GM21381 (cell line): ENCODE results near the gene POU2AF2.

Source experiments
- ATAC-seq: cut with Tn5 transposase; IDR thresholded peaks from one replicate; pipeline ENCODE4 v1.9.1; 2021; ENCODE audit warnings: mild to moderate bottlenecking, moderate library complexity; ENCODE audit not compliant: unreplicated experiment

Gene POU2AF2

DNA sequence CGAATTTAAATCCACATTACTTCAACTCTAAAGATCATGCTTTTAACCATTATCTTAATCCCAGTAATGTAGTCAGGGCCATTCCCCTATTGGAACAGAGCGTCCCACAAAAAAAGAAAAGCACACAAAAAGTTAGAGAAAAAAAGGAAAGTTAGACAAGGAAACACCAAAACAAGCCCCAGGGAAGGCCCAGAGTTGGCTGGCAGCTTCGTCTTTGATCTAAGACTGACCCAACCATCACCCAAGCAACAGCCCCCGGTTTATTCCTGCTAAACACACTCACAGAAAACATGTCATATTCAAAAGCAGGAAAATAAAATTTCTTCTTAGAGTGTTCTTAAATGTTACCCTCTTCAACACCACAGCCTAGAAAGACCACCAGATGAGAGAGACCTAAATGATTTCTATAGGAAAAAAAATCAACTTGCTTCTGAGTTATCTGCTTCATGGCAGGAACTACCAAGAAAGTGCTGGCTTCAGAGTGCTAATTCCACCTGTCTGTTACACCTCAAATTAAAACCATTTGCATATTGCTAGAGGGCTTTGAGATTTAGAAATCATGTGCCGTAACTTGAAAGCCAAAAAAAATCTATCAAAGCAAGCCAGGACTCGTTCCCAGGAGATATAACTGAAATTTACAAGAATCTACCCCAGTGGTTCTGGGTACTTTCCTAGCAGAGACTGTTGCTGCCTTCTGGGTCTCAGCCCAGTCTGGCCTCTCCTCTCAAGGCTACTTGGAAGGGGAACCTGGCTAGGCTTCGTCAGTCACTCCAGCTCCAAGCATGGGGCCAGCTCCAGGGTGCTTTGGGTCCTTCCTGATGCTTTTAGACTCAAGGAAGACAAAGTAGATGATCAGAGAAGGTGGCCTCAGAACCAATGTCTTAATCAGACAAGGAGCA, 84.0 kb downstream of the POU2AF2 start:
- ATAC-seq, result no peak

DNA sequence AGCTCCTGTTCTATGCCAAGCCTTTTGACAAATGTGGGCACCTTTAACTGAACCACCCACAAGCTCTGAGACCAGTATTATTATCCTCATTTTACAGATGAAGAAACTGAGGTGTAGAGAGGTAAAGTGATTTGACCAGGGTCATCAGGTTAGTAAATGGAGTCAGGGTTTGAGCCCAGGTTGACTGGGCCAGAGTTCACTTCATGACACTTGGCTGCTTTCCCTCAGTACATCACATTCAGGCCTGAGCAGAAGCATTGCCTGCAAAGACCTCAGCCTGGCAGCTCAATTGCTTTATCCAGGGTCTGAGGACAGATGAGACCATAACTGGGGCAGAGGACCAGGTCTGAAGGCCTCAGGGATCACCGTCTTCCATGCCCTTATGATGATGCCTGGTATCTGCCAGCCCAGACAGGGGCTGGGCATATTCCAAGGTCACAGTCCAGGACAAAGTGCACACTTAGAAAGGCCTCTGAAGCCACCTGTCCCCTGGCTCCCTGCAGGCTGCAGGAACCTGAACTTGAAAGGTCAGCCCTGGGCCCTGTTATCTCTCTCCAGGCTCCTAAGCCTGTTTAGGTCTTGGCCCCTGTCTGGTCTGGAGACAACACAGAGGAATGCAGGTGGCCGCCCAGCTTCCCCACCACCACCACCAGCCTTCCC, 84.8 kb downstream of the POU2AF2 start:
- ATAC-seq, result no peak

- ATAC-seq, result no peak
These were observed 86.4 kb downstream of the POU2AF2 start for GRCh38 chr11:111331711-111332479.

DNA sequence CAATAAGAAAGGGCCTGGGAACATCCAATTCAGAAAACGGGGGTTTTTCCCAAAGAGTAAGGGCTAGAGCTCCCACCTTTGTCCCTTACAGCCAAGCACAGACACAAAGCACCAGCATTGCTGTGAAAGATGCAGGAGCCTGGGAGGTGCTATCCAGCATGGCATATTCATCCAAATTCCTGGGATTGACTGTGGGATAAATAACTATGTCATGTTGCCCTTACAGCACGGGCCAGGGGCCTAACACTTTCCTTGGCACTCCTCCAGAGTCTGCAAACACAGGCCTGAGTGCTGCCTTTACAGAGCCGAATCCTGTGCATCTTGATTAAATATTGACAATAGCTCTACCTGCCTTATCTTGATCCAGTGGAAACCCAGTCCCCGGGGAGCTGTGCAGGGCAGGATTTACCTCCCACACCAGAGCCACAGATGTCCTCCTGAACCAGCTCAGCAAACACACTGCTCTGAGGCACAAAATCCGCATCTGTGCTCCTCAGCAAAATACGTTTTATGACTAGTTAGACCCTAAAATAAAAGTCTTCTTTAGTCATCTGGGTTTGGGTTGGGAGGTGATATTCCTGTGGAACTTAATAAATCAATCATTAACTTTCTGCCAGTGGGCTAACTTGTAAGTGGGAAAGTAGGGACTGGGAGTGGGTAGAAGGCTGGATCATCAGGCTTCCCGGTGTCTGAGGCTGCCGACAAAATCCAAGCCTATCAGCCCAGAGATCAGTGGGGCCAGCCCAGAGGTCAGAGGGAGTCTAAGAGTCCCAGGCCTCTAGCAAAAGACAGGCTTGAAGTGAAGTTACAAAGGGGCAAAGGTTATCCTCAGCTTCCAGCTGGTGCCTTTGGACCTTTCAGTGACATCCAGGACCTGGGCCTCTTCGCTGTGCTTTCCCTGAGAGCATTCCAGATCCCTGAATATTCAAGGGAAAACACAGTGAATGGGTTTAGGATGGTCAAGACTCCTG, 89.3 kb downstream of the POU2AF2 start:
- no peak for ATAC-seq

GRCh38 chr11:111335549-111335948, 90.0 kb downstream of the POU2AF2 start:
- no peak for ATAC-seq
